ENCODE results near the gene FKBP5. TPM values are rescaled to one million over a fixed set of nuclear protein-coding genes. Genes with fewer than 3 reads are reported as not detected.

The FKBP5 gene
- total and polyA plus RNA-seq, 2 donors (not counting 1 experiment from before 2014, with no cell fraction given): 2.8 to 7.4 TPM

- Histone ChIP-seq H3K4me3 (ENCODE audit: control extremely low read depth in 1 of 5, extremely low read depth in 1 of 5, insufficient read depth in 1 of 5, low read depth in 2 of 5, low read length in 4 of 5) (no peak overlapping the region), H4K20me1 (ENCODE audit: control insufficient read depth, insufficient read depth, low read length, poor library complexity, severe bottlenecking) (no peaks in the 10 kb centered on the region), H3K9me3 (ENCODE audit: control extremely low read depth in 1 of 3, control insufficient read depth in 2 of 3, insufficient read depth in 1 of 3, low read length in 2 of 3) (no peaks in the 10 kb centered on the region), H3K79me2 (ENCODE audit: control insufficient read depth, insufficient read depth, low read length) (no peaks in the 10 kb centered on the region), H3K9ac (ENCODE audit: low read length) (no peak overlapping the region), H3K27ac (ENCODE audit: low read length in 2 of 2) (no peak overlapping the region), H3K36me3 (replicated peaks in 1 of 2; ENCODE audit: control extremely low read depth in 1 of 2, control insufficient read depth in 1 of 2, extremely low read depth in 1 of 2, insufficient read depth in 2 of 2, low read length in 1 of 2) (peaks cover 0 to 3% of the 10 kb centered on the region in 2 experiments), H3K4me2 (replicated peaks; ENCODE audit: low read depth, low read length, poor library complexity, severe bottlenecking) (no peak overlapping the region), H2AFZ (ENCODE audit: insufficient read depth, low read depth, low read length, poor library complexity, severe bottlenecking) (no peak overlapping the region), H3K4me1 (ENCODE audit: control insufficient read depth in 2 of 2, insufficient read depth in 2 of 2, low read length in 2 of 2) (no peaks in the 10 kb centered on the region), H3K27me3 (replicated peaks in 1 of 4; ENCODE audit: control extremely low read depth in 1 of 4, control insufficient read depth in 3 of 4, insufficient read depth in 4 of 4, low read length in 3 of 4) (no peaks in the 10 kb centered on the region)
- ATAC-seq (ENCODE audit: low read depth): no peak
- intact Hi-C loops (cut with micrococcal nuclease): no loop called here
- no CpG with 5 or more reads among the region's 4 CpGs for WGBS (ENCODE audit: insufficient coverage)
- TF ChIP-seq CTCF (IDR thresholded peaks at IDR 0.05) (no peak), EZH2 (IDR thresholded peaks at IDR 0.05; ENCODE audit: borderline replicate concordance, insufficient read depth, low read depth, low read length, poor library complexity, severe bottlenecking) (no peak)
- Mint-ChIP-seq H3K4me1 (no peaks in the 10 kb centered on the region), H3K27me3 (no peaks in the 10 kb centered on the region), H3K9me3 (ENCODE audit: insufficient read depth) (no peaks in the 10 kb centered on the region), H3K4me3 (no peak overlapping the region), H3K27ac (no peak overlapping the region)
- ChIA-PET POLR2A (no interaction called here), CTCF (interaction anchor here (2.0 kb wide), 1 partner anchor 103 kb away, joined by 7 read pairs; the partner anchor contains the start of gene ARMC12)
- DNase-seq: no peak
Observed at GRCh38 chr6:35633579-35634089, 55.1 kb downstream of the FKBP5 start.

- H3K36me3 ChIP-seq (replicated peaks in 1 of 2; ENCODE audit: control extremely low read depth in 1 of 2, control insufficient read depth in 1 of 2, extremely low read depth in 1 of 2, insufficient read depth in 2 of 2, low read length in 1 of 2): peaks cover 0 to 3% of the 10 kb centered on the region in 2 experiments
Observed at GRCh38 chr6:35629876-35630378, 58.8 kb downstream of the FKBP5 start.

More at GRCh38 chr6:35629876-35630378, 58.8 kb downstream of the FKBP5 start:
- H3K4me1 ChIP-seq (ENCODE audit: control insufficient read depth in 2 of 2, insufficient read depth in 2 of 2, low read length in 2 of 2): no peaks in the 10 kb centered on the region
- DNase-seq: no peak
- H3K27ac ChIP-seq (ENCODE audit: low read length in 2 of 2): no peak overlapping the region
- H3K9ac ChIP-seq (ENCODE audit: low read length): no peak overlapping the region
- H3K4me3 ChIP-seq (ENCODE audit: control extremely low read depth in 1 of 5, extremely low read depth in 1 of 5, insufficient read depth in 1 of 5, low read depth in 2 of 5, low read length in 4 of 5): no peak overlapping the region
- no peak overlapping the region for H3K4me2 ChIP-seq (replicated peaks; ENCODE audit: low read depth, low read length, poor library complexity, severe bottlenecking)
- no peak for TF ChIP-seq CTCF (IDR thresholded peaks at IDR 0.05)
- no peak for TF ChIP-seq EZH2 (IDR thresholded peaks at IDR 0.05; ENCODE audit: borderline replicate concordance, insufficient read depth, low read depth, low read length, poor library complexity, severe bottlenecking)
- H3K9me3 ChIP-seq (ENCODE audit: control extremely low read depth in 1 of 3, control insufficient read depth in 2 of 3, insufficient read depth in 1 of 3, low read length in 2 of 3): no peaks in the 10 kb centered on the region
- no peaks in the 10 kb centered on the region for H3K9me3 Mint-ChIP-seq (ENCODE audit: insufficient read depth)
- H3K27ac Mint-ChIP-seq: no peak overlapping the region
- no peak overlapping the region for H2AFZ ChIP-seq (ENCODE audit: insufficient read depth, low read depth, low read length, poor library complexity, severe bottlenecking)
- H3K27me3 ChIP-seq (replicated peaks in 1 of 4; ENCODE audit: control extremely low read depth in 1 of 4, control insufficient read depth in 3 of 4, insufficient read depth in 4 of 4, low read length in 3 of 4): no peaks in the 10 kb centered on the region
- ATAC-seq (ENCODE audit: low read depth): no peak
- H4K20me1 ChIP-seq (ENCODE audit: control insufficient read depth, insufficient read depth, low read length, poor library complexity, severe bottlenecking): no peaks in the 10 kb centered on the region
- ChIA-PET CTCF (interaction anchor here (0.8 kb wide), 1 partner anchor 106 kb away, joined by 6 read pairs; no protein-coding TSS in a partner anchor), POLR2A (no interaction called here)
- no peaks in the 10 kb centered on the region for H3K4me1 Mint-ChIP-seq
- H3K79me2 ChIP-seq (ENCODE audit: control insufficient read depth, insufficient read depth, low read length): no peaks in the 10 kb centered on the region
- no peak overlapping the region for H3K4me3 Mint-ChIP-seq
- intact Hi-C loops (cut with micrococcal nuclease): no loop called here
- WGBS (ENCODE audit: insufficient coverage): no CpG with 5 or more reads among the region's 7 CpGs
- H3K27me3 Mint-ChIP-seq: no peaks in the 10 kb centered on the region

Measured in B cell (primary cell).